T-helper 22 cell (primary cell): Measurements from ENCODE around the gene TXN.
"Not testable (repeated sequence)": the region's sequence is repeated elsewhere in the genome, so short reads cannot be mapped to it uniquely, and the experiment has no call there.

ENCODE experiments used
- DNase-seq: peaks from one replicate; pipeline ENCODE4 v3.0.0-alpha.2; 2020; ENCODE audit warnings: low read depth

Gene TXN

DNA sequence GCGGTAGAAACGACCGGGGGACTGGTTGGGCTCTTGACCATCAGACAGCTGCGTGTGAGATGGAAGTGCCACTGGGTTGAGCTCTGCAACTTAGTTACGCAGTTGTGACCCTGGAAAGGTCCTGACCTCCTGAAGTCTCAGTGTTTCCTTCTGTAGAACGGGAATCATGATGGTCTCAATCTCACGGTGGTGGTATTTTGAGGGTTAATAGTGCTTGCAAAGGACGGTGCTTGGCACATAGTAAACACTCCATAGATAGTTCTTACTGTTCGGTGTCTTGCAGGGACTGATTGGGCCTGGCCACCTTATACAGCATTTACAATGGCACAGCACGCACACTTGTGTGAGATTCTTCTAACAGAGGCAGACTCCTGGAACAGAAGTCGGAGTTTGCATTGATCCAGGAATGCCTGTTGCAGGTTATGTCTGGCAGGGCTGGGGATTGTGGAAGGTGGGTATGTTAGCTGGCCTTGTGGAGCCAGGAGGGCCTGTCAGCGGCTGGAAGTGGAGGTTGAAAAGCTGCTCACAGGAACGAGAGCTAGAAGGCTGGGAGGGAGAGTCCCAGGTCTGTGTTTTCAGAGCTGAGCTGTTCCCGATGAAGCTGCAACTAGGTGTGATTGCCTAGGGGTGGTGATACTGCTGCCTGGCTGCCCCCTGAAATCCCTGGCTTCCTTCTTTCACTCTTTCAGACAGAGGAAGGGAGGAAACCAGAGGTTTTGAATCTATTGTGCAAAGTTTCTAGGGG, 962 bp upstream of the TXN start:
- DNase-seq, result no peak

- DNase-seq, result no peak
Measured at GRCh38 chr9:110255463-110256379, 586 bp downstream of the TXN start.

DNA sequence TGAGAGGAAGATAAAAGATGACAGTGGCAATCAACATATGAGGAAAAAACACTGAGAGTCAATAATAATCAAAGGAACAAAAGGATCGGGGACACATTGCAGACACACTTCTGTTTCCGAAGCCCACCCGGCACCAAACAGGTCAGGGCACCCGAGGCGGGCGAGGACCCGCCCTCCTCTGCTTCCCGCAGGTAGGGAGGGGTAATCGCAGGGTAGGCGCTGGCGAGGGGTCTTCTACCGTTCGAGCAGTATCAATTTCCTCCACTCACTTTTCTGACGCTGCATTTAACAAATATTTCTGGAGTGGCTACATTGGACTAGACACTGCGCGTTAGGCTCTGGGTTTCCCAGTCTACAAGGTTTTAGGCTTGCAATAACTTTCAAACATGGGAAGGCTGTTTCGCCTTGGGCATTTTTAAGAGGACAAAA, 1.3 kb downstream of the TXN start:
- no peak for DNase-seq

DNA sequence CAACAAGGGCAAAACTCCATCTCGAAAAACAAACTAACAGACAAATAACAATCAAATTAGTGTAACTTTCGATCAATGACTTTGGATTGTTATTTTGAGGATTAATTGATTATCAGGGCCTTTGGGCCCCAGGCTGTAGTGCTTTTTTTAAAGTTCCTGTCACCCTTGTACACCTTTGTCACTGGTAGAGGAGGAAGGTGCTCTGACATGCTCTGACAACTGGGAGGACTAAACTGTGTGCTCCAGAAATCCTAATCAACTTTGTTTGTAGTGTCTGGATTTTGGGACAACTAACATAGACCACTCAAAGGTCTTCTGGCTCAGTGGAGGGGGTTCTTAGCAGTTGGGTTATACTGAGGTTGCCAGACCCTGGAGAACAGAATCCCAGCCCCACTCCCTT, 1.8 kb downstream of the TXN start:
- no peak for DNase-seq

DNA sequence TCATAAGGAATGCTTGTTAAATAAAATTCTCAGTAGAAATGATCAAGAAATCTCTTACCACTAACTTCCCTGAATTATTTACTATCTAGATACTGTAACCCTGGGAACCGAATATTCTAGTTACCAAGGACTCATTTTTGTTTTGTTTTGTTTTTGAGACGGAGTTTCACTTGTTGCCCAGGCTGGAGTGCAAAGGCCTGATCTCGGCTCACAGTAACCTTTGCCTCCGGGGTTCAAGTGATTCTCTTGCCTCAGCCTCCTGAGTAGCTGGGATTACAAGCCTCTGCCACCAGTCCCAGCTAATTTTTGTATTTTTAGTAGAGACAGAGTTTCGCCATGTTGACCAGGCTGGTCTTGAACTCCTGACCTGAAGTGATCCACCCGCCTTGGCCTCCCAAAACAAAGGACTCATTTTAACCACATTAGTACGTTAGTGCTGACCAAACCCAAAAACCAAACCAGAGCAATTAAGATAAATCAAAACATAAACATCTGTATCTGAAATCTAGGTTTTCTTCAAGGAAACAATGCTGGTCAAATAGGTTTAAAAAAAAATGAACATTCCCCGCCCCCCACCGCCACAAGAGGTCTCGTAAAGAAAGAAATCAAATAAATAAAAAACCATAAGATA, 3.7 kb downstream of the TXN start:
- DNase-seq, result no peak

- not testable (repeated sequence) for DNase-seq
Measured at GRCh38 chr9:110251770-110252169, 4.5 kb downstream of the TXN start.

DNA sequence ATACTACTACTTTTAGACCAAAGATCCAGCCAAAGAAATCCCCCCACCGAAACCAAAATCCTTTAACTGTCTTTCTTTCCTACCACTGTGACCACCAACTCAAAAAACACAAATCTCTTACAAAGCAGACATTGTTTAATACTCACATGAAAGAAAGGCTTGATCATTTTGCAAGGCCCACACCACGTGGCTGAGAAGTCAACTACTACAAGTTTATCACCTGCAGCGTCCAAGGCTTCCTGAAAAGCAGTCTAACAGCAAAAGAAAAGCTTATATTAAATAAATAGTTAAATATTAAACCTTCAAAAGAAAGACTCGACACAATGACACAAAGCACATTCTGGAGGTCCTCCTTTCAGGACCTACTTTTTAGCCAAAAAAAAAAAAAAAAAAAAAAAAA, 5.1 kb downstream of the TXN start:
- no peak for DNase-seq

- DNase-seq, result no peak
Measured at GRCh38 chr9:110249603-110250002, 6.7 kb downstream of the TXN start.

DNA sequence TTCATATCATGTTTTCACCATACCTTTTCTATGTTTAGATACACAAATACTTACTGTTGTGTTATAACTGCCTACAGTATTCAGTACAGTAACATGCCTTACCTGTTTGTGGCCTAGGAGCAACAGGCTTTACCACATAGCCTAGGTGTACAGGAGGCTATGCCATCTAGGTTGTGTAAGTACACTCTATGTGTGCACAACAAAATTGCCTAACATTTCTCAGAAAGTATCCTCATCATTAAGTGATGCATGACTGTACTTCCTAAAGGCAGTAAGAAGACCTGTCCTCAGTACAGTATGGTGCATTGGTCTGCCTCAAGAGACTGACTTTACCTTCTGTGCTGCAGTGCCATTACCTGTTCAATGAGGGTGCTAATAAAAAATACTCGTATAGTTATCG, 7.9 kb downstream of the TXN start:
- DNase-seq, result no peak

GRCh38 chr9:110246214-110246613, 10.1 kb downstream of the TXN start:
- no peak for DNase-seq

DNA sequence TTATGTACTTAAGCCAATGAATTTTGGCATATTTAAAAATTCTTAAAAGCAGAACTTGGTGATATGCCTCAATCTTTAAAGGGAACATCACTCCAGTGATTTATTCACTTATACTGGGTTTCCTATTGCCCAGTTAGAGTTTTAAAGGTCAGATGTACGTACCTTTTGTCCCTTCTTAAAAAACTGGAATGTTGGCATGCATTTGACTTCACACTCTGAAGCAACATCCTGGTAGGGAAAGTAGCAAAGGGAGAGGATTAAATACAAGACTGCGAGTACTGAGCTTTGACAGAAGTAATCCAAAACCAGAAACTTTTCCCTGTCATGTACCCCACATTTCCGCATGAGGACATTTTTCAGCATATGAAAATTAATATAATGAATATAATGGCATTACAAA, 11.7 kb downstream of the TXN start:
- DNase-seq, result no peak

- DNase-seq, result no peak
Measured at GRCh38 chr9:110241858-110242321, 14.4 kb downstream of the TXN start.

- no peak for DNase-seq
Measured at GRCh38 chr9:110241260-110241857, 14.9 kb downstream of the TXN start.

DNA sequence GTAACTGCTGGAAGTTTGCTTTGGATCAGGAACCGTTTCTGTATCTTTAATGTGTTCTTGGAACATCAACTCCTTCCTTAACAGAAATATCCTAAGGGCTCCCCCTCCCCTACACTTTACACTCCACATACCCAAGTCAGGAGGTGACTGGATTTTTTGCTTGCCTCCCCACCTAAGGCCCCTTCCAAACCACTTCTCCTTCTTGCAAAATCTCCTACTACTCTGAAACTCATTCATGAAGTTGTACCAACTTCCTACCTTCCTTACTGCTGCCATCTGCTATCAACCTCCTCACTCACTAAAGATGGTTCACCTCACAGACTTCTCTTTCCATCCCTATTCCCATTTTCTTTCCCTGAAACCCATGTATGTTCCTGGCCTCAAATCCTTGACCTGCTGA, 16.1 kb downstream of the TXN start:
- no peak for DNase-seq

- no peak for DNase-seq
Measured at GRCh38 chr9:110228321-110228720, 28.0 kb downstream of the TXN start.

- DNase-seq, result no peak
Measured at GRCh38 chr9:110224583-110224982, 31.7 kb downstream of the TXN start.

- no peak for DNase-seq
Measured at GRCh38 chr9:110220809-110221208, 35.5 kb downstream of the TXN start.

DNA sequence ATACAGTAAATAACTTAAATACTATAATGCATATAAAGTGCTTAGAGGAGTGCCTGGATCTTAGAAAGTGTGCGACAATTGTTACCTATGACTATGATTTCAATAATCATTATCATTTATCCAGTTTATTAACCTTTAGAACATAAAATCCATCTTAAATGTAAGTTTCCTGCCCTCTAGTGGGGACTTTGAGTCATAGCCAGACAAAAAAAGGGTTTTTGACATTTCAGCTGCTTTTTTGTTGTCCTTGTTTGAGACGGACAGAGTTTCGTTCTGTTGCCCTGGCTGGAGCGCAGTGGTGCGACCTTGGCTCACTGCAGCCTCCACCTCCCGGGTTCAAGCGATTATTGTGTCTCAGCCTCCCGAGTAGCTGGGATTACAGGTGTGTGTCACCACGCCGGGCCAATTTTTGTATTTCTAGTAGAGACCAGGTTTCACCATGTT, 38.6 kb downstream of the TXN start:
- no peak for DNase-seq

- DNase-seq, result no peak
Measured at GRCh38 chr9:110214586-110215355, 41.5 kb downstream of the TXN start.

- DNase-seq, result no peak
Measured at GRCh38 chr9:110214090-110214489, 42.2 kb downstream of the TXN start.

DNA sequence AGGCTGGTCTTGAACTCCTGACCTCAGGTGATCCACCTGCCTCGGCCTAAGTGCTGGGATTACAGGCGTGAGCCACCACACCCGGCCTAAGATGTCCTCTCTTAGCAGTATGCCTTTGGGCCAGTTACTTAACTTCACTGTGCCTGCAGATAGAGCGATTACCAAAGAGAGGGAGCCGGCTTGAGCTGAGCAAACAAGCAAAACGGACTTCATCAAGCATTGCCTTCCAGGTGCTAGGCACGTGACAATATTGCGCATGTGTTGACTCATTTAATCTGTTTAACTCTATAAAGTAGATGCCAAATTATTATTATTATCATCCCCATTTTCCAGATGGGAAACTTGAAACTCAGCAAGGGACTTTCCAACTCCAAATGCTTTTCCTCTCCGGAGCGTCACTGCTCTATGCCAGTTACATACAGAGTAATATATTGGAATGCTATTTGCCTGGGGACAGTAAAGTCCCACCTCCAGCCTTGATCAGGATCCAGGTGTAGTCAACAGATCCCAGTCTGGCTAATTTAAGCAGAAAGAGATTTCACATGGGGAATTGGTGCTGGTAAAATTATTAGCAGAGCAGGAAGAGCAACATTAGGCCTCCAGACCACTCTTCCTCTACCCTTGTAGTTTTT, 42.8 kb downstream of the TXN start:
- DNase-seq, result no peak
